HG02981 (cell line): ENCODE results near the gene ADCY5.
"Not testable (repeated sequence)": the region's sequence is repeated elsewhere in the genome, so short reads cannot be mapped to it uniquely, and the experiment has no call there.

ENCODE experiments used
- ATAC-seq: cut with Tn5 transposase; IDR thresholded peaks from one replicate; pipeline ENCODE4 v1.9.1; 2021; ENCODE audit warnings: mild to moderate bottlenecking, moderate library complexity; ENCODE audit not compliant: unreplicated experiment

Gene ADCY5

DNA sequence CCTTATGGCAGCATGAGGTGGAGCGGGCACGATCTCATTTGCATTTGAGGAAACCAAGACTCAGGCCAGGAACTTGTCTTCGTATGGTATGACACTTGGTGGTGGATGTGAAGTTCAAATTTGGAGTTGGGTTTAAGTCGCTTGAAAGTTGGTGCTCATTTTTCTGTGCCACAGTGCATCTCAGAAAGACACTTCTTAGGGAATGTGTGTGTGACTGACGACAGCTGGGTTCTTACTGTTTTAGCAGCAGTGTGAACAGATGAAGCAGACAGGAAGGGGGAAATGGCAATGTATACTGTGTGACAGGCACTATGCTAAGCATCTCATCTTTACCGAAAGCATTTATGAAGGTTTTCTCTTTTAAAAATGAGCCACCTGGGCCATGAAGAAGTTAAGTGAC, 171.8 kb downstream of the ADCY5 start:
- no peak for ATAC-seq

- no peak for ATAC-seq
These were observed 172.4 kb downstream of the ADCY5 start for GRCh38 chr3:123276346-123277006.

DNA sequence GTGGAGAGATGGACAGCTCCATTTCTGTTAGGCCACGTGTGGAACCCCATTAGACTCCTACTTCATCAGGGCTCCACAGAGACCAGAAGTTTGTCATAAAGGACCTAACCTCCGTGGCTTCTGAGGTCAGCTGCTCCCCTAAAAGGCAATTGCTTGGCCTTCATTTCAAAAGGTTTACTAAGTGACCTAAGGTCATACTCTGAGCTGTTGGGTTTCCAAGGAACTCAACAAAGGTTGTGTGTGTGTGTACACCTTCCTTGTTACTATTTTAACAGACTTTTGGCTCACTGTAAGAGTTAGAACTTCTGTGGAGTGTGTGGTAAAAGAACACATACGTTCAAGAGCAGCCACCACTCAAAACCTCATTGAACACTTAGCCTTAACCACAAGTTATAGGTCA, 173.2 kb downstream of the ADCY5 start:
- ATAC-seq: no peak

DNA sequence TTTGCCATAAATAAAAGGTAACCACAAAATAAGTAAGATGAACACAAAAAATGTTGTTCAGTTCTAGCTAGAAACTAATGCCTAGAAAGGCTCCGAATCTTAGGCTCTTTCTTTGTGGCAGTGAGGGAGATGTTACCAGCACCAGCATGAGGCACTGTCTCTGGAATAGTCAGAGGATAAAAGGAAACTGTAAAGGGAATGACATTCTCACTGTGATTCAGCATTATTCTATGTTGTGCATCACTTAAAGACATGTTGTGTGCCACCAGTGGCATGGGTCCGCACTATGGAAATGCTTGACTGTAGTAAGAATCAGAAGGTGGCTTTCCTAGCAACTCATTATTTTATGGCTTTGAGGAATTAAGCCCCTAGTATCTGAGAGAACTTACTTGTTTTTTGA, 176.3 kb downstream of the ADCY5 start:
- ATAC-seq: no peak

- no peak for ATAC-seq
These were observed 177.3 kb downstream of the ADCY5 start for GRCh38 chr3:123271466-123272159.

DNA sequence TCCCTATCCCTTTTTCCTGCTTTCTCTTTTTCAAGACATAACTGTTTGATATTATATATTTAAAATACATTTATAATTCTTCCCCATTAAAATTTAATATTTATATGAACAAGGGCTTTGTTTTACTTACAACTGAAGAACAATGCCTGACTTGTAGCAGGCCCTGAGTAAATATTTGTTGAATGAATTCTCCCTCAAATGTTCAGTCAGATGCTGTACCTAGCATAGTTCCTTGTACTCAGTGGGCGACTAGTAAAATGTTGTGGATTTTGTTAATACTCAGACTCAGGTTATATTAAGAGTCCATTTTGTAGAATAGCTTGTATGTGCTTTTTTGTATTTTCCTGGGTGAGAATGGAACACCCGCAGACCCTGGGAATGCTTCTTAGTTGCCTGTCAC, 178.1 kb downstream of the ADCY5 start:
- no peak for ATAC-seq

DNA sequence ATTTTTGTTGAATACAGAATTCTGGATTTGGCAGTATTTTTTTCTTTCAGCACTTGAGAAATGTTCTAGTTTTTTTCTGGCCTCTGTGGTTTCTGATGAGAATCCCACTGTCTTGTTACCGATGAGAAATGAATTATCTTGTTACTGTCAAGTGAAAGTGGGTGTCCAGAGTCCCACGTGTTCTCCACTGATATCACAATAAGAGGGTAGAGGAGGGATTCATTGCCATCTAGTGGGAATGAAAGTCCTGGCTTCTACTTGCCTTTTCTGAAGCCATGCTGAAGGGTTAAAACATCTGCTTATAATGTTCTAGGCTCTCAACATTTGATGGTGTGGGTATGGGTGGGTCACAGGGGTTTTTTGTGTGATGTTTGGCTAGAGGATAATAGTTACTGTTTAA, 181.1 kb downstream of the ADCY5 start:
- ATAC-seq: no peak

GRCh38 chr3:123263941-123264340, 184.9 kb downstream of the ADCY5 start:
- ATAC-seq: no peak

DNA sequence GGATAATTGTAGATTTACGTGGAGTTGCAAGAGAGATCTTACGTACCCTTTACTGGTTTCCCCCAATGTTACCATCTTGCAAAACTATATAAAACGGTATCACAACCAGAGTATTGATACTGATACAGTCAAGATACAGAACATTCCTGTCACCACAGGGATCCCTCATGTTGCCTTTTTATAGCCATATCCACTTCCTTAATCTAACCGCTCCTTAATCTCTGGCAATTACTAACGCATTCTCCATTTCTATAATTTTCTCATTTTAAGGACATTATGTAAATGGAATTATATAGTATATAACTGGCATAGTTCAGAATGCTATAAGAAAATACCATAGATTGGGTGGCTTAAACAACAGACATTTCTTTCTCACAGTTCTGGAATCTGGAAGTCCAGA, 186.0 kb downstream of the ADCY5 start:
- no peak for ATAC-seq

DNA sequence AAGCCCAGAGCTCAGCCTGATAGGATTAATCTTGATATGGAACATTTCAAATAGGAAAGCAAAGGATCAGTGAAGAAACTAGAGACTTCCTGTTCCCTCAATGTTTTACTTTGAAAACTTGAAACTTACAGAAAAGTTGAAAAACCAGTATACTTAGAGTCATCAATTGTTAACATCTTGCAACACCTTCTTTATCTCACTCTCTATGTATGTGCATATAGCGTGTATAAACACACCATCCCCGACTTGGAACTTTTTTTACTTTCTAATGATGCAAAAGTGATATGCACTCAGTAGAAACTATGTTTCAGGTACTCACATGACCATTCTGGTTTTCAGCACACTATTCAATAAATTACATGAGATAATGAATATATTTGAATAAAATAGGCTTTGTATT, 186.7 kb downstream of the ADCY5 start:
- ATAC-seq: no peak

GRCh38 chr3:123261666-123262065, 187.2 kb downstream of the ADCY5 start:
- ATAC-seq: no peak

DNA sequence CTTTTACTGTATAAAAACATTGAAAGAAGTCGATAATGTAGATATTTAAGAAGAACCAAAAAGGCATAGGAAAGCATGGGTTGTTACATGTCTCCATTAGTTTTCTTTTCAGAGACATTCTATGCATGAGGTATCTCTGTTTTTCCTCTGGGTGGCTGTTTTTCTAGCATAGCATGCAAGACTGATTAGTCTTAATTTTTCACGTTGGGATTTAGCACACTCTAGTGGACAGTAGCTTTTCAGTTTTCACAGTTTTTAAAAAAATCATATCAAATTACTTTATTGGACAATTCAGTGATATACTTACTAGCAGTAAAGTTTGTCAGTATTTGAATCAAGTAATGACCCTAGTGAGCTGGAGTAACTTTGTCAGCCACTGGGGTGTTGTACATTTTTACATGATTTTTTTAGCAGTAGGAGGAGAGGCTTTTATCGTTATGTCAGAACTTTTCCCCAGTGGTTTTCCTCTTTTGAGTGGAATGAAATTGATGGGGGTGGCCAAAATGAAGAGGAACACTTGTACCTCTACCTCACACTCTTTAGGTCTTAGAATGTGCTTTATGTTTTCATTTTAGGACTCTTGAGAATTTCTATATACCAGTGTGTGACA, 190.0 kb downstream of the ADCY5 start:
- no peak for ATAC-seq

DNA sequence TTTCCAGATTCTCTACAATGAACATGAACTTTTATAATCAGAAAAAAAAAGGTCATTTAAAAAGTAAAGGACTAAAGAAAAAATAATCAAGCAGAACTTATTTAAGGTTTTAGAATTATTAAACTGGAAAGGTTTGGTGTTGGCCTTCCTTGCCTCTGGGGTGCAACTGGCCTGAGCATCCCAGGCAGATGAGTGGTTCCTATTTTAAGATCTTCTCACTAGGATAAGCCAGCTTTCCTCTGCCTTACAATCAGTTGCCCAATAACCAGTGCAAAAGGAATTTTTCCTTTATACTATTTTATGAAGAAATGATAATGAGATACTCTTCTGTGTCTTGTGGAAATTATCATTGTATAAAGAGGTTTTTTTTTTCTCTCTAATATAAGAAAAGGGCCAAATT, 190.5 kb downstream of the ADCY5 start:
- no peak for ATAC-seq

DNA sequence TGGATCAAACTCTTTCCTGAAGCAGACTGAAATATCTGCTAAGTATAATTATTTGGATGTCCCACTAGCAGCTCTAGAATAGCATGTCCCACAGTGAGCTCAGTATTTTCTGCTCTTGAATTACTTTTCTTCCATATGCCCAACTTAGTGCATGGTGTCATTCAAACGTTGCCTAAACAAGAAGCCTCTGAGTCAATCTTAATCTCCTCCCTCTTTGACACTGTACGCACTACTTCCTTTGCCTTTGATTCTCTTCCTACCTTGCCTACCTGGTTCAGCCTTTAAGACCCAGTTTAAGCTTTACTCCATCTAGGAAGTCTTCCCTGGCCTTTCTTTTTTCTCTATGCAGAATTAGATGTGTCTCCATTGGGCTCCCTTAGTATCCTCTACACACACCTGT, 192.6 kb downstream of the ADCY5 start:
- ATAC-seq: no peak

GRCh38 chr3:123246866-123247265, 202.0 kb downstream of the ADCY5 start:
- ATAC-seq: no peak

DNA sequence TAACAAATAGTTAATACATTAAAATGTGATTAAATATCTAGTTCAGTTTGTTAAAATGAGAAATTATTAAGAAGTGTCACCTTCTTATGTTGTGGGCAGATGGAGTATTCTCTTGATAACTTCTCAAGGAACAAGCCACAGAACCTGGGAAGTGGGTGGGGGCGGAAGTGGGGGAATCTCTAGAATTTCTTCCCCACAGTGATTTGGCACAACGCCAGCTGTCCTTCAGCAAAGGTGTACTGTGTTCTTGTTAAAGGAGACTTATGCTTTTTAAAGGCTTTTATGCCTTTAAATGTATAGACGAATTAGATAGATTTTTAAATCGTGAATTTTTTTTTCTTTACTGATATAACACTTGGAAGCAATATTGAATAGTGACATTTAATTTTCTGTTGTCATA, 204.8 kb downstream of the ADCY5 start:
- ATAC-seq: no peak

- no peak for ATAC-seq
These were observed 209.1 kb downstream of the ADCY5 start for GRCh38 chr3:123239756-123240155.

- not testable (repeated sequence) for ATAC-seq
These were observed 209.7 kb downstream of the ADCY5 start for GRCh38 chr3:123239186-123239585.

GRCh38 chr3:123236902-123237301, 212.0 kb downstream of the ADCY5 start:
- no peak for ATAC-seq
